SK-N-SH (cell line): ENCODE measurements around the gene NOL6. TPM values are rescaled to one million over a fixed set of nuclear protein-coding genes. Genes with fewer than 3 reads are reported as not detected.

Experiments used
- CTCF ChIA-PET: fragments of 300-600, 350-600 bp; formaldehyde crosslinking; extraction: SDS; loops from one replicate; lab custom pipeline; 2021; lab: Yijun Ruan, JAX
- POLR2A ChIA-PET: fragments of 350-600 bp; sonication (Branson Sonifier 250); formaldehyde crosslinking; extraction: SDS; loops from one replicate; lab custom pipeline; 2020; ENCODE audit warnings: antibody characterized with exemption, inconsistent platforms; lab: Yijun Ruan, JAX
- DNase-seq: peaks from one replicate; pipeline ENCODE4 v3.0.0; 2012
- H2AFZ ChIP-seq: fragments of 200-600 bp; sonication (generic); 2 replicates; pipeline ENCODE4 v1.8.1; 2016; ENCODE audit warnings: antibody characterized with exemption, mild to moderate bottlenecking, low read depth
- H3F3A ChIP-seq: fragments of 200-600 bp; sonication (generic); replicated peaks from 2 replicates; pipeline ENCODE3; 2016; ENCODE audit warnings: antibody characterized with exemption, mild to moderate bottlenecking; ENCODE audit not compliant: insufficient read depth
- H3K27ac ChIP-seq, 2 experiments: fragments of 200-500 bp in 1 of 2; fragments of 200-600 bp in 1 of 2; sonication (Bioruptor generic) in 1 of 2; sonication (generic), shearing (Covaris generic) in 1 of 2; 2 replicates each; pipeline versions ENCODE4 v1.5.1 to v1.6.1; 2014 to 2016; ENCODE audit warnings: low read depth in 2 of 2, inconsistent platforms in 1 of 2, low read length in 1 of 2, mild to moderate bottlenecking in 1 of 2, mixed read lengths in 1 of 2
- H3K27me3 ChIP-seq: fragments of 200-600 bp; sonication (generic), shearing (Covaris generic); 2 replicates; pipeline ENCODE4 v1.6.1; 2016; ENCODE audit warnings: mixed run types; ENCODE audit not compliant: insufficient read depth
- H3K36me3 ChIP-seq, 2 experiments: fragments of 200-500 bp in 1 of 2; fragments of 200-600 bp in 1 of 2; sonication (Bioruptor generic) in 1 of 2; sonication (generic) in 1 of 2; replicated peaks in 1 of 2; 2 replicates each; pipeline versions ENCODE3 to v1.5.1; 2014 to 2016; ENCODE audit warnings: low read length in 1 of 2, mild to moderate bottlenecking in 1 of 2; ENCODE audit not compliant: insufficient read depth in 2 of 2, control insufficient read depth in 1 of 2
- H3K4me1 ChIP-seq, 2 experiments: fragments of 200-500 bp in 1 of 2; fragments of 200-600 bp in 1 of 2; sonication (Bioruptor generic) in 1 of 2; sonication (generic), shearing (Covaris generic) in 1 of 2; 2 replicates each; pipeline versions ENCODE4 v1.5.1 to v1.6.1; 2014 to 2016; ENCODE audit warnings: low read depth in 1 of 2, low read length in 1 of 2, mixed run types in 1 of 2; ENCODE audit not compliant: insufficient read depth in 2 of 2, control insufficient read depth in 1 of 2
- H3K4me2 ChIP-seq: fragments of 200-600 bp; sonication (generic), shearing (Covaris generic); 2 replicates; pipeline ENCODE4 v1.6.1; 2017; ENCODE audit warnings: mixed run types
- H3K4me3 ChIP-seq, 2 experiments: fragments of 200-500 bp in 1 of 2; fragments of 200-600 bp in 1 of 2; sonication (Bioruptor generic) in 1 of 2; sonication (generic), shearing (Covaris generic) in 1 of 2; 2 replicates each; pipeline versions ENCODE4 v1.5.1 to v1.8.1; 2014 to 2016; ENCODE audit warnings: low read depth in 2 of 2, inconsistent platforms in 1 of 2, low read length in 1 of 2, mild to moderate bottlenecking in 1 of 2, mixed read lengths in 1 of 2, moderate library complexity in 1 of 2
- H3K79me2 ChIP-seq: fragments of 200-600 bp; sonication (generic); 2 replicates; pipeline ENCODE4 v1.8.1; 2017; ENCODE audit warnings: mild to moderate bottlenecking; ENCODE audit not compliant: insufficient read depth
- H3K9ac ChIP-seq: fragments of 200-600 bp; sonication (generic); 2 replicates; pipeline ENCODE4 v1.6.1; 2017; ENCODE audit warnings: mixed run types
- H3K9me2 ChIP-seq: fragments of 200-600 bp; sonication (generic); 2 replicates; pipeline ENCODE4 v1.6.1; 2017; ENCODE audit warnings: mixed run types
- H3K9me3 ChIP-seq: fragments of 200-600 bp; sonication (generic); 2 replicates; pipeline ENCODE4 v1.6.1; 2017; ENCODE audit warnings: mixed run types, mild to moderate bottlenecking, moderate library complexity
- H4K20me1 ChIP-seq: fragments of 200-600 bp; sonication (generic); 2 replicates; pipeline ENCODE4 v1.6.1; 2017; ENCODE audit warnings: mild to moderate bottlenecking, mixed run types; ENCODE audit not compliant: insufficient read depth
- CHD2 ChIP-seq: fragments of 150-350 bp; IDR thresholded peaks from 2 replicates; pipeline ENCODE4 v1.6.1; 2018; ENCODE audit warnings: low read length; ENCODE audit not compliant: partially characterized antibody
- CTCF ChIP-seq: fragments of 200-600 bp; sonication (generic); IDR thresholded peaks from 2 replicates; pipeline ENCODE4 v1.6.1; 2017; ENCODE audit warnings: antibody characterized with exemption, mild to moderate bottlenecking, moderate library complexity
- EP300 ChIP-seq, 2 experiments: IDR thresholded peaks; 2 replicates each; pipeline versions ENCODE4 v1.4.0 to v1.6.1; 2012; ENCODE audit warnings: borderline replicate concordance in 1 of 2, low read depth in 1 of 2, low read length in 1 of 2
- GATA2 ChIP-seq: sonication (generic); formaldehyde crosslinking; IDR thresholded peaks from 2 replicates; pipeline ENCODE4 v1.5.0; 2020; ENCODE audit warnings: mild to moderate bottlenecking, missing genetic modification reagents
- MEF2A ChIP-seq: IDR thresholded peaks from 2 replicates; pipeline ENCODE4 v1.4.0; 2012; ENCODE audit warnings: low read depth, borderline replicate concordance
- MXI1 ChIP-seq: IDR thresholded peaks from 2 replicates; pipeline ENCODE4 v1.6.1; 2012; ENCODE audit warnings: mild to moderate bottlenecking, low read depth, low read length, improper control_type of control experiment
- RAD21 ChIP-seq: IDR thresholded peaks from 2 replicates; pipeline ENCODE4 v1.6.1; 2012; ENCODE audit warnings: mild to moderate bottlenecking, low read length
- RCOR1 ChIP-seq: fragments of 150-350 bp; IDR thresholded peaks from 2 replicates; pipeline ENCODE4 v1.6.1; 2017; ENCODE audit warnings: antibody characterized with exemption, low read length
- TAF1 ChIP-seq: IDR thresholded peaks from 2 replicates; pipeline ENCODE4 v1.6.1; 2012; ENCODE audit warnings: low read depth, mild to moderate bottlenecking, low read length, moderate library complexity, borderline replicate concordance
- TCF12 ChIP-seq: IDR thresholded peaks from 2 replicates; pipeline ENCODE4 v1.4.0; 2012
- USF1 ChIP-seq: IDR thresholded peaks from 2 replicates; pipeline ENCODE4 v1.4.0; 2012; ENCODE audit warnings: low read depth, borderline replicate concordance
- USF2 ChIP-seq: fragments of 150-350 bp; IDR thresholded peaks from 2 replicates; pipeline ENCODE4 v1.6.1; 2017; ENCODE audit warnings: antibody characterized with exemption, low read length, low read depth, borderline replicate concordance
- WGBS: methylation state at CpG from one replicate; pipeline ENCODE4 v1.1.6; 2017; ENCODE audit warnings: low lambda C conversion rate; 5-methylcytosine and 5-hydroxymethylcytosine counted together
- polyA plus RNA-seq, 3 experiments: library from polyadenylated mRNA; depleted of rRNA; stranded (reverse); fragments of >200 nt; gene quantifications; 2 replicates each; pipeline ENCODE4 v1.2.3, GENCODE V29; 2012
- TF ChIP-seq, protein P1 (sequence below): IDR thresholded peaks from 2 replicates; pipeline ENCODE4; 2012

The NOL6 gene
- polyA plus RNA-seq, 1 of the 3 experiments (the other 2 are of a cell fraction) = 52.2 TPM

GRCh38 chr9:33468215-33468730 is 5.5 kb downstream of the NOL6 start:
- H3K4me2 ChIP-seq = no peak overlapping the region
- TF ChIP-seq MXI1 = no peak
- TF ChIP-seq CHD2 = no peak
- no peak for TF ChIP-seq EP300 (IDR thresholded peaks at IDR 0.05; ENCODE audit: borderline replicate concordance in 1 of 2, low read depth in 1 of 2, low read length in 1 of 2)
- no peak for TF ChIP-seq TAF1
- no peak for TF ChIP-seq MEF2A
- TF ChIP-seq RAD21 = no peak
- TF ChIP-seq GATA2 (CRISPR knock-in tag) = no peak
- TF ChIP-seq, protein P1, sequence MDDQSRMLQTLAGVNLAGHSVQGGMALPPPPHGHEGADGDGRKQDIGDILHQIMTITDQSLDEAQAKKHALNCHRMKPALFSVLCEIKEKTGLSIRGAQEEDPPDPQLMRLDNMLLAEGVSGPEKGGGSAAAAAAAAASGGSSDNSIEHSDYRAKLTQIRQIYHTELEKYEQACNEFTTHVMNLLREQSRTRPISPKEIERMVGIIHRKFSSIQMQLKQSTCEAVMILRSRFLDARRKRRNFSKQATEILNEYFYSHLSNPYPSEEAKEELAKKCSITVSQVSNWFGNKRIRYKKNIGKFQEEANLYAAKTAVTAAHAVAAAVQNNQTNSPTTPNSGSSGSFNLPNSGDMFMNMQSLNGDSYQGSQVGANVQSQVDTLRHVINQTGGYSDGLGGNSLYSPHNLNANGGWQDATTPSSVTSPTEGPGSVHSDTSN = no peak
- no peak for TF ChIP-seq USF2
- no peak for TF ChIP-seq TCF12
- no peak for TF ChIP-seq USF1
- no peak for TF ChIP-seq RCOR1
- TF ChIP-seq CTCF = no peak
- no peak overlapping the region for H3K4me3 ChIP-seq
- no peaks in the 10 kb centered on the region for H3F3A ChIP-seq
- peaks cover 0 to 11% of the 10 kb centered on the region in 2 experiments; a peak in 1 of 4 replicates for H3K4me1 ChIP-seq
- no peak for DNase-seq
- CTCF ChIA-PET = interaction anchor here (1.2 to 7.9 kb wide), 6 partner anchors 10 to 93 kb away, joined by 3 to 135 read pairs (median 57); partner anchors contain the start of genes AQP3 and AQP7
- 0 out of 2 replicates have a peak, but pooled peaks cover 4% of the 10 kb centered on the region for H4K20me1 ChIP-seq
- H3K9me3 ChIP-seq = no peaks in the 10 kb centered on the region
- 79% methylated on average over 4 of the region's 4 CpGs for WGBS
- H3K9me2 ChIP-seq = no peaks in the 10 kb centered on the region
- H3K9ac ChIP-seq = no peak overlapping the region
- no peak overlapping the region for H3K27ac ChIP-seq
- POLR2A ChIA-PET = no interaction called here
- peaks cover 62 to 83% of the 10 kb centered on the region in 2 experiments for H3K36me3 ChIP-seq
- H2AFZ ChIP-seq = no peak overlapping the region
- H3K79me2 ChIP-seq = peaks cover 32% of the 10 kb centered on the region
- H3K27me3 ChIP-seq = no peaks in the 10 kb centered on the region
